ENCODE measurements around the gene DAZAP1.

Gene DAZAP1

GRCh38 chr19:1447504-1447903 is 40.1 kb downstream of the DAZAP1 start:
- no peak overlapping the region for H3K4me3 ChIP-seq (ENCODE audit: control insufficient read depth, low read depth, low read length)
- DNase-seq (ENCODE audit: low read depth), result no peak
- no peak for TF ChIP-seq CTCF (conservative IDR thresholded peaks at IDR 0.05; ENCODE audit: control insufficient read depth, insufficient read depth, low read depth, low read length)

GRCh38 chr19:1447944-1448343 is 40.6 kb downstream of the DAZAP1 start:
- H3K4me3 ChIP-seq (ENCODE audit: control insufficient read depth, low read depth, low read length), result no peak overlapping the region
- no peak for TF ChIP-seq CTCF (conservative IDR thresholded peaks at IDR 0.05; ENCODE audit: control insufficient read depth, insufficient read depth, low read depth, low read length)
- DNase-seq (ENCODE audit: low read depth), result no peak

GRCh38 chr19:1449467-1450442 is 42.4 kb downstream of the DAZAP1 start, which contains the start of gene APC2:
APC2 (plus strand) TSS chr19:1450121; CDS start chr19:1453002, 2,881 bp downstream.
- DNase-seq (ENCODE audit: low read depth), result no peak
- H3K4me3 ChIP-seq (ENCODE audit: control insufficient read depth, low read depth, low read length), result no peak within 1 kb of the TSS
- TF ChIP-seq CTCF (conservative IDR thresholded peaks at IDR 0.05; ENCODE audit: control insufficient read depth, insufficient read depth, low read depth, low read length), result no peak

- no peak for TF ChIP-seq CTCF (conservative IDR thresholded peaks at IDR 0.05; ENCODE audit: control insufficient read depth, insufficient read depth, low read depth, low read length)
- H3K4me3 ChIP-seq (ENCODE audit: control insufficient read depth, low read depth, low read length), result no peak overlapping the region
These were observed 43.6 kb downstream of the DAZAP1 start for GRCh38 chr19:1450735-1451731.

GRCh38 chr19:1451916-1452801 is 44.8 kb downstream of the DAZAP1 start:
- TF ChIP-seq CTCF (conservative IDR thresholded peaks at IDR 0.05; ENCODE audit: control insufficient read depth, insufficient read depth, low read depth, low read length), result no peak
- no peak overlapping the region for H3K4me3 ChIP-seq (ENCODE audit: control insufficient read depth, low read depth, low read length)
- DNase-seq (ENCODE audit: low read depth), result no peak

More at GRCh38 chr19:1450735-1451731, 43.6 kb downstream of the DAZAP1 start:
- no peak for DNase-seq (ENCODE audit: low read depth)

Measured in fibroblast of mammary gland (primary cell).